ENCODE results near the gene RHOJ. TPM values are rescaled to one million over a fixed set of nuclear protein-coding genes. Genes with fewer than 3 reads are reported as not detected.
"Not testable (repeated sequence)": the region's sequence is repeated elsewhere in the genome, so short reads cannot be mapped to it uniquely, and the experiment has no call there.

Gene RHOJ
- total RNA-seq = 14.5 TPM
- long read RNA-seq, partial matches to known transcripts = 3 of 12 reads
- long read RNA-seq, other reads (novel, unspliced or antisense) = 6 of 12 reads

DNA sequence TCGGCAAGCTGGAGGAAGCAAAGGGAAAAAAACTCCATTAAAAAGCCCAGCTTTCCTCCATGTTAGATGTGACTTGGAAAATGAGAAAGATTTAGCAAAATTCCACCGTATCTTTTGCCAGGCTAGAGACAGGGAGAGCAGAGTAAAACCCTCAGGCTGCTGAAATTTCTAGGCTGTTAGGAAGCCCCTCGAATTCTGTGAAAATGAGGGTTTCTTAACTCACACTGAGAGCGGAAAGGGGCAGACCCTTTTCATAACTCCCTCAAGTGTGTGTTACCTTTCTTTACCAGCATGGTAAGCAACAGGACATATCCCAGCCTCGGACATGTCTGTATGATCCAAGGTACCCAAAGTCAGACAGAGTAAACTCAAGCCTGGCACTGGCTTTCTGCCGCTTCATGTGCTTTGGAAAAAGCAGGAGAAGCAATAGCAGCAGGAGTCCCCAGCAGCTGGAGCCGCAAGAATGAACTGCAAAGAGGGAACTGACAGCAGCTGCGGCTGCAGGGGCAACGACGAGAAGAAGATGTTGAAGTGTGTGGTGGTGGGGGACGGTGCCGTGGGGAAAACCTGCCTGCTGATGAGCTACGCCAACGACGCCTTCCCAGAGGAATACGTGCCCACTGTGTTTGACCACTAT is at the start of gene RHOJ:
Gene RHOJ (plus strand): TSS at position 37 of the 637 bp plus-strand sequence. CDS start 427 bp downstream, at position 464.
- DNase-seq (ENCODE audit: low spot score) = no peak

DNA sequence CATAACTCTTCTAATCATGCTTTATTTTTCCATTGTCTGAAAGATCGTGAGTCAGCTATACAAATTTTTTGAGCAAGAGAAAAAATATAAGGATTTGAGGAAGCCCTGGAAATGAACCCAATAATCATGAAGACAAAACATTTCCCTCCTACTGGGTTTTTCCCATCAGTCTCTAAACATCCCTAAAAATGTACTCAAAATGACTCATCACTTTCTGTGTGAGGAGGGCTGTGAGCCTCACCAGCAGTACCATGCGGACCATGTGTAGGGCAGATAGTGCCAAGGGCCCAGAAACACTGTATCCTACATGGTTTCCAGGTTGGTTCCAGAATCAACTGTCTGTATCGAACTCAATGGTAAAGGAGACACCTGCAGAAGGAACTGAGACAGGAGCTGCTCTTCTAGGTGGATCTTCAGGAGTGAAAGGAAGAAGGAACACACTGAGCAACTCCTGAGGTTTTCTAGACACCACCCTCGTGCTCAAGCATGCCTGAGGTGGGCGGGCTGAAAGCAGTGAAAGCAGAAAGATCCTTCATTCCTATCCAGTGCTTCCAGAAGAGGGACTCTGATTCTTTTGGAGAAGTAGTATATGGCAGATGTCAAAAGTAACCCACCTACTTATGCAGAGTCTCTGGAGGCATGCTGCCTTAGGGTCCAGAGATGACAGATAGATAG is 48.6 kb upstream of the RHOJ start:
- no peak for DNase-seq (ENCODE audit: low spot score)

DNA sequence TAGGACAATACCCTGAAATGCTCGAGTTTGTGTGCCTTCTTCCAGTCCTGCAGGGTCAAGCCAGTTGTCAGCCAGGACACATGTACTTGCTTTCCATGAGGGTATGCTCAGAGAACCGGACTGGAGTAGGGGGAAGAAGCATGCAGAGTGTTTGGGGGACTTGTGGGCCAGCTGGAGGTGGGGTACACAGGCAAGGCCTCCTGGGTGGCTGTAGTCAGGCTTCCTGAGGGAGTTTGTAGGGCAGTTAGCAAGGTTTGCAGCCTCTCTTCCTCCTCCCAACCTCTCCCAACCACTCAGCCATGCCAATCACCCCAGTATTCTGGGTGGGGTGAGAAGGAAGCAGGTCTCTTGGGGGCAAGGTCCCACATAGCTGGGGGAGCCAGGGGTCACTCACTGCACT is 47.0 kb upstream of the RHOJ start:
- DNase-seq (ENCODE audit: low spot score) = no peak

DNA sequence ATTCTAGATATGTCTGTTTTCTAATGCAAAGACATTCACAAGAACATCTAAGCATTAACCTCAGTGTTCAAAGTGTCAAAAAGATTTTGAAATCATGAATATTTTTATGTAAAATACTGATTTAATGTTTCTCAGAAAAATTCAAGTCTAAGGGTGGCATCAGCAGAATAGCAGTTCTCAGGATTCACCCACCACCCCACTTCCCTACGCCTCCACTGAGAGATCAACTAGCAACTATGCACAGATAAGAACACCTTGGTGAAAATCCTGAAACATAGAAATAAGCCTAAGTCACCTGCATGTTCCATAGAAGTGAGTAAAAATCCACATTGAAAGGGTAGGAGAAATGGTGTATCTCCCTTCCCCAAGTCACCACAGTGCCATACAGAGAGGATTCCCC is 40.9 kb upstream of the RHOJ start:
- no peak for DNase-seq (ENCODE audit: low spot score)

DNA sequence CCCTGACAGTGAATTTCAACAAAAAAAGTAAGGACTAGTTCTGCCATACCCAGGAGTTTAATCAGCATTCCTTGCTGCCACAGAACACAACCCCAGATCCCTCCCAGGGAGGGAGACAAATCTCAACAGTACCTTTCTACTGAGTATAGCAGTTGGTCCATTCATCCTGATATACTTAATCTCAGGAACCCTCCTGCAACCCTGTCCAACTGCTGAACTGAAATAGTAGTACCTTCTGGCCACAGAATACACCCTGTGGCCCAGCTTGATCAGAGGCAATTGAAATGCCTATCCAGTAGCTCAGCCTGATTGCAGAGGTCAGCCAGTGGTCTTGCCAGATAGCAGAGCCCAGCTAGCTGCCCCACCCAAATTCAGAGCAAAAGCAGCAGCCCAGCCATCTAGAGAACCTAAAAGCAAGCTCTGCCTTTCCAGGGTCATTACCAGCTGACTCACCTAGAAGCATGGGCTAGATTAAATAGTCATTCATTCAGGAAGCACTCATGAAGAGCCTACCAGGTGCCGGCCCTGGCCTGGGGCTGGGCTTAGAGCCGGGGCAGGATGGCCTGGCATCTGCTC is 40.0 kb upstream of the RHOJ start:
- DNase-seq (ENCODE audit: low spot score) = no peak

DNA sequence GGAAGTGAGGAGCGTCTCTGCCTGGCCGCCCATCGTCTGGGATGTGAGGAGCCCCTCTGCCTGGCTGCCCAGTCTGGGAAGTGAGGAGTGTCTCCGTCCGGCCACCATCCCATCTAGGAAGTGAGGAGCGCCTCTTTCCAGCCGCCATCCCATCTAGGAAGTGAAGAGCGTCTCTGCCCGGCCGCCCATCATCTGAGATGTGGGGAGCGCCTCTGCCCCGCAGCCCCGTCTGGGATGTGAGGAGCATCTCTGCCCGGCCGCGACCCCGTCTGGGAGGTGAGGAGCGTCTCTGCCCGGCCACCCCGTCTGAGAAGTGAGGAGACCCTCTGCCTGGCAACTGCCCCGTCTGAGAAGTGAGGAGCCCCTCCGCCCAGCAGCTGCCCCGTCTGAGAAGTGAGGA is 39.0 kb upstream of the RHOJ start:
- DNase-seq (ENCODE audit: low spot score) = not testable (repeated sequence)

DNA sequence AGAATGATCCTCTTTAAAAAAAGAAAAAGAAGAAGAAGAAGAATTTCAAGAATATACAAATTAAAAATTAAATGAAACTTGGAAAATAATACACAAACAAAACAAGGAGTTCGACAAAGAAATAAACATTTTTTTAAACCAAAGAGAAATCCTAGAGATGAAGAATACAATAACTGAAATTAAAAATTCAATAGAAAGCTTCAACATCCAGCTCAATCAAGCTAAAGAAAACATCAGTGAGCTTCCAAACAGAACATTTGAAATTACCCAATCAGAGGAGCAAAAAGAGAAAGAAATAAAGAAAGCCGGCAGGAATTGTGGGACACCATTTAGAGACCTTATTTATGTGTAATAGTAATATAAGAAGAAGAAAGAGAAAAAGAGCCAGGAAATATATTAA is 37.2 kb upstream of the RHOJ start:
- no peak for DNase-seq (ENCODE audit: low spot score)

DNA sequence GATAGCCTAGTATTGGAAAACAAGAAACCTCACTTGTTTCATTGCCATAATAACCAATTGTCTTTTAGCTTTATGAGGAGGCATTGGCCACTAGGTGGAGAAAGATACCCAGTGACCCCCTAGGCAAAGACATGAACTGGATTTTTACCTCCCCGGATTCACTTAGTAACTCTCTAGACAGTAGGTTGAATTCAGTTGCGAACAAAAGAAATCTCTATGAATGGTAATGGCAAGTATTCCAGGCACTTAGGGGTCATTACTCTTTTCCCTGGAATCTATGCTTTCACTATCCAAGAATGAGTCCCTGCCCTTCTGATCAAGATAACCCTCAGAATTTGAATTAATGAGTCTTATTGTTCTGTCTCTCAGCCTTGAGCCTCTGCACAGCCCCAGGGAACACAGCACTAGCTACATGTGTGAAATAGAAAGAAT is 29.5 kb upstream of the RHOJ start:
- DNase-seq (ENCODE audit: low spot score) = no peak

DNA sequence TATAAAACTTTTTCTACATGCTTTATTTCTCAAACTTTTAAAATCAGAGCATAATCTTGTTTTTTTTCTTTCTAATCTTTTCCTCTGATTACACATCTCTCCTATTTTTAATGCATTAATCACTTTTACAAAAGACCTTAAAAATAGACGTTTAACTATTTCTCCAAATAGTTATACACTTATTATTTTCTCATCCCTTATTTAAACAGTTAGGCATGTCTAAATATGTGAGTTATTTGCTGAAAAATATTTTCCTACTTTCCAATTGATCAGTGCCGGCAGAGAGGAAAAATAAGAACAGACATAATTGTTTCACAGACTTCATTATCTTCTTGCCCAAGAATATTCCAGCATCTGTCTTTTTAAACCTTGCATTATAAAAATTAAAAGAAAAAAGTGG is 28.7 kb upstream of the RHOJ start:
- DNase-seq (ENCODE audit: low spot score) = no peak

DNA sequence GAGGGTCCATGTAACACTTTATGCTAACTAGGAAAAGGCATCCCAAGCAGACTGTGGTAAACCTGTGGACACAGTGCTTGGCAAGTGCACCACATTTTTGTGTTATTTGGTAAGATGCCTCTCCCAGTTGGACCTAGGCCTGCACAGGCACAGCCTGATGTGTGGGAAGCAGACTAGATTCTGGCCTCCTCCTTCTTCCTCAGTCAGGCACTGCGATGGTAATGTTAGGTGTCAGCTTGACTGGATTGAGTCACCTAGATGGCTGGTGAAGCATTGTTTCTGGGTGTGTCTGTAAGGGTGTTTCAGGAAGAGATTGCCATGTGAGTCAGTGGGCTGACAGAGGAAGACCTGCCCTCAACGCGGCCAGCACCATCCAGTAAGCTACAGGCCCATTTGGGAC is 25.3 kb upstream of the RHOJ start:
- no peak for DNase-seq (ENCODE audit: low spot score)

DNA sequence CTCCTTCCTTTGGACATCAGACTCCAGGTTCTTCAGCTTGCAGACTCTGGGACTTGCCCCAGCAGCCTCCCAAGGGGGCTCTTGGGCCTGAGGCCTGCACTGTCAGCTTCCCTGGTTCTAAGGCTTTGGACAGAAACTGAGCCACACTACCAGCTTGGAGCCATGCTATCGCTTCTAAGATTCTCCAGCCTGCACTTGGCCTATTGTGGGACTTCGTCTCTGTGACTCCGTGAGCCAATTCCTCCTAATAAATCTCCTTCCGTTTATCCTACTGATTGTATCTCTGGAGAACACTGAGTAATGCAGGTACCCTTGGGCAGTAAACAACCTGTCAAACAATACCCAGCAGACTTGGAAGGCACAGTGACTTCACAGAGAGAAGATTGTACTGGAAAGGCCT is 24.9 kb upstream of the RHOJ start:
- DNase-seq (ENCODE audit: low spot score) = no peak

DNA sequence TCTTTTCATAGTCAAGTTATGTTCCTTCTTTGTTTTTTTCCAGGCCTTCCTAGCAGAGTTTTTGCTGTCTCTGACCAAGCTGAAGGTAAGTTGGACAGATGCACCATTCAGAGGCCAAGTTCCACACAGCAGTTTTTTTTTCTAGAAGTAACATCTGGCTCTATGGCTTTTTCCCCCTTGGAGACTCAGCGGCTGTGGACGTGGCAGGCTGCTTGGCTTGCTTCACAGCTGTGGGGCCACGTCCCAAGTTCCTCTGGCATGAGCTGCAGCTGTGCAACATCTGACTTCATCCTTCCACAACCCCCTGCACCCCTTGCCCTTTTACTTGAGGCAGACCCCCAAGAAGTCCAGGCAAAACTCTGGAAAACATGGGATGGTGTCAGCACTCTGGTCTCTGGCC is 24.2 kb upstream of the RHOJ start:
- DNase-seq (ENCODE audit: low spot score) = no peak

DNA sequence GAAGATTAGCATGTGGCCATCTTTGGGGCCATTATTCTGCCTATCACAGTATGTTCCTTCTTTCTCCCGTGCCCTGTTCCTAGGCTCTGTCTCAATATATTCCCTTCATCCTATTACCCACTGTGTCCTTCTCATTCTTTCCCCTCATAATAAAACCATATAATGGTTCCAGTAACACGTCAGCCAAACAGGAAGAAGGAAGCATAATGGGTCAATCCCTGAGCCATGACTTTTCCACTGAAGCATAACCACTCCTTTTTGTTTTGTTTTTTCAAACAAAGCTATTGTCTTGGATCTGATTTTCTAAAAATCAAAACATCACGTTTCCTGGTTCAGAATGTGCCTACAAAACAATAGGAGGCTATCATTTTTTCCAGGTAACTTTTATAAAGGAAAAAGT is 21.3 kb upstream of the RHOJ start:
- DNase-seq (ENCODE audit: low spot score) = no peak

DNA sequence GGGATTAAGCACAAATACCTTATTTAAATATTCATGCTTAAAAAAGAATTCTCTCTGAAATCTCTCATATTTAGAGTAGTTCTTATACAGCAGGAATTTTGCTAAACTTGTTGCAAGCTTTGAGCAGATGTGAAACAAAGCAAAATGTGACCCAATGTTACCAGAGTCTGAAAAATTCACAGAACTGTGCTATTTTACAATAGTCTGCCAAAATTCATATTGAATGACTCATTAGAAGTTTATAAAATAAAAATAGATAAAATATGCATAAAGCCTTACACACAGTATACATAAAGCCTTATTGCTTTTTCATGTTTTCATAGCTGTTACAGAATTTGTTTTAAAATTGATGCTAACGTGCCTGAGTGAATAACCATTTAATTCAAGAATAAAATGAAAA is 17.8 kb upstream of the RHOJ start:
- DNase-seq (ENCODE audit: low spot score) = no peak

DNA sequence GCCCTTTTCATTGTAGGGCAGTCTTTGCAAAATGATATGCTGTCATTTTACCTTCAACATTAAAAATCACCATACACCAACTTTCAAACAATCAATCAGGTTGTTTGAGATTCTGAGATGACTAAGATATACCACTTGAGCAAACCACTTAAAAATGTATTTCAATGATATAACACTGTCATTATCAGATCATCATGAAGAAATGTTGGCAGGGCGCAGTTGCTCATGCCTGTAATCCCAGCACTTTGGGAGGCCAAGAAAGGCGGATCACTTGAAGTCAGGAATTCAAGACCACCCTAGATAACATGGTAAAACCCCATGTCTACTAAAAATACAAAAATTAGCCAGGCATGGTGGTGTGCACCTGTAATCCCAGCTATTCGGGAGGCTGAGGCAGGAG is 13.0 kb upstream of the RHOJ start:
- DNase-seq (ENCODE audit: low spot score) = no peak

DNA sequence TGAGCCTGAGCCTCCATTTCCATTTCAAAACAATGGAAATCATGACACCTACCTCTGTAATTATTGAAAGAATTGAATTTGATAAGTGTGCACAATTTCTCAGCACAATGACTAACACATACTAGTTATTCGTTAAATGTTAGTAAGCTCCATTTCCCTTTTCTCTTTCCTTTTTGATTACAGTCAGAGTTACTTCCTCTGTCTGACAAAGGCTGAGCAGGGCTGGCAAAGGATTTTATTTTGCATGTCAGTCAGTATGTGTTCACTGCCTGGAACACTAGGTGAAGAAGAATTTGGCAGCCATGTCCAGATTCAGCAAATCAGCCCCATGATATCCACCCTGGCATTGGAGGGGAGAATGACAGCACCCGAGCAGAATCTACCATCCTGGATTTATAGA is 12.2 kb upstream of the RHOJ start:
- no peak for DNase-seq (ENCODE audit: low spot score)

DNA sequence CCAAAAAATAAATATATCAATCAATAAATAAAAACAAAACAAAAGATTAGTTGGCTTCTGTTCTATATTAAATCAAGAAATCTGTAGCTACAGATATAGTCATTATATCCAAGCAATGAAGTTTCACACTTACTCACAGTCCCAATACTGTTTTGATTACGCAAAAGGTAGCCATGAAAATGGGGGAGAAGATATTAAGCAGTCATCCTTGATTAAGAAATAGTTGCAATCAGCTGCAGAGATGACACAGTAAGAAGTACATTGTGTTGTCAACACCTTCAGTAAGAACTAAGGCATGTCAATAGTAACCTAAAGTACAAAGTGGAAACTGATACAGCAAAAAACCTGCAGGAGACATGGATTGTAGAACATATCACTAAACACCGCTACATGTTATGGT is 11.0 kb upstream of the RHOJ start:
- no peak for DNase-seq (ENCODE audit: low spot score)

DNA sequence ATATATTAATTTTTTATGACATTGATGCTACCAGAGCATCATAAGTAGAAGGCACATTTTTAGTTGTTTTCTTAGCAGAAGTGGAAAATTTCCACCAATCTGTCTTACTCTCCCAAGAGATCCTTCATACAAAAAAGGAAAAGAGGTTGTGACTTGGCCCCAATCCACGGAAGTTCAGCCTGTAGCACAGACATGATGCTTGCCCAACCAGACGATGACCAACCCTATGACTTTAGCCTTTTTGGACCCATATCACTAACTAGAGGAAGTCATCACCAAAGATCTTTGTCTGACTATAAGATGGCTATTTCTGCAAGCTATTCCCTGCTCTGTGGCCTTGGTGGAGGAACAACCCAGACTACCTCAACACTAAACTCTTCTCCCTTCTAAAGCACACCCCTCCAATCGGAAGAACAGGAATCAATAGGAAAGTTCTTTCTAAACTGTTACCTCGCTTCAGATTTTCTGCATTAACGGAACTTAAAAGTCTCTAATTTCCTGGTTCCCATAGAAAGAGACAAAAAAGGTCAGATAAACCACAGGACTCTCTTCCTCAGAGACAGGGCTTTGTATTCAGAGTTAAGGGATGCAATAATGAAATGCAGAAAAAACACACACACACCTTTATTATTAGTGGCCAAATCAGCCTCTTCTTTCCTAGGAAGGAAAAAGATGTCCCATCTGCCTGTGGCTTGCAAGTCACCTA is 4.1 kb upstream of the RHOJ start:
- DNase-seq (ENCODE audit: low spot score) = no peak

DNA sequence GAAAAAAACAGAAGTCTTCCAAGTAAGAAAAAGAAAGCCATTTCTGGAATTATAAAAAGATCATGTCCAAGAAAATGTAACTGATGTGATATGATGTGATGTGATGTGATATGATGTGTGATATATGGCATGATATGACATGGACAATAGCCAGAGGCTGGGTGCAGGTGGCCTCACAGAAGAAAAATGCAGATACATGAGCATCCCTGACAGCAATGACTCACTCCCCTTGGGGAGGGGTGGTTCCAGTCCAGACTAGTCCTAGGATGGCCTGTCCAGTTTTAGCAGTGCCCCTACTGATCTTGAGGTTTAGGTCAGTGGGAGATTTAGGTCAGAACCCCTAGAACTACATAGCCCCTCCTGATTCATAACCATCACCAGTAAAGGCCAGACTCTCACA is 3.5 kb upstream of the RHOJ start:
- no peak for DNase-seq (ENCODE audit: low spot score)

DNA sequence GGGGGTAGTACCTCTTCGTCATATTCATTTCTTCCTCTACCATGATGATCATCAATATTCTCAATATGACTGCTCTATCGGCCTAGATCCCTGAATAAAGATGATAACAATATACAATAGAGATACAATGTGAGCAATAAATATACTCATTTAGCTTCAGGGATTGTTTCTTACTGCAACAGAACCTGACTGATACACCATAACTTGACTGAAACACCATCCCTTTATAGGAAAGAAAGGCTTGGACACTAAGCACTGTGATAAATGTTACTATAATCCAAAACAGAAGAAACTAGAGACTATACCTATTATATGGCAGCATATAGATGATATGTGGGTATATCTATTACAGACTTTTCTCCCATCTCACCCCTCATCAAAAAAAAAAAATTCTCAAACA is 1.2 kb upstream of the RHOJ start:
- DNase-seq (ENCODE audit: low spot score) = no peak

DNA sequence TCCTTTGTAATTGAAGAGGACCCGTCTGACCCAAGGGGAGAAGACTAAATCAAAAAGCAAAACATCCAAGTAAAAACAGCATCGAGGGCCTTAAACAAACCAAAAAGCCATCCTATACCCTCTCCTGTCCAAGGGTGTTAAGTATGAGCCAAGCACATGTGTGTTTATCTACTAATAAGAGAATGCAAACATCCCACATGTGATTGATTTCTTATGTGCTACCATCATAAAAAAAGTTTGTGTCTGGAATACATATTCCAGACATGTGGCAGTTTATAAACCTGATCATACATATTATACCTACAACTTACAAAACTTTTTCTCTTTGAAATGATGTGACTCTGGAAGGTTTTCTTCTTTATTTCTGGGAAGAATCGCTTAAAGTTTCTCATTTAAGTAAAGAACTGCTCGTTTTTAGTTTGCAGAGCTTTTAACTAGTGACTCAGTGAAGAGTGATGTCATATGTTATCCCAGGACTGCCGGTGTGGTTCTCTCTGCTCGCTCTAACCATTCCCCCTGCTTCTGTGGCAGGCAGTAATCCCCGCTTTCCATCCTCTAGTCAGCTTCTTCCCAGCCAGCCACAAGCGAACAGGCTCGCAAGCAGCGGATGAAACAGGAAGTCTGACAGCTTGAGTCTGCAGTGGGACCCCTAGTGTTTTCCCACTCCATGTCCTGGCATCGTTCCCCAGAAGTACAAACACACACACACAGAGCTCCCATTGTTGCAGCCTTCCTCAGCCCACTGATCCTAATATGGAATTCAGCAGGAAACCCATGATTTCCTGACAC is 431 bp upstream of the RHOJ start:
- DNase-seq (ENCODE audit: low spot score) = no peak

All from mesenteric fat pad (tissue), 1 donor.